HEK293 (cell line): Measurements from ENCODE around the gene PIPOX.

Experiments used
- CTCF ChIA-PET: fragments of 350-600 bp; formaldehyde crosslinking; extraction: SDS; loops from one replicate; lab custom pipeline; 2021; ENCODE audit warnings: antibody characterized with exemption; lab: Yijun Ruan, JAX
- POLR2A ChIA-PET: fragments of 300-600 bp; formaldehyde crosslinking; extraction: SDS; loops from one replicate; lab custom pipeline; 2020; ENCODE audit warnings: antibody characterized with exemption, inconsistent platforms; lab: Yijun Ruan, JAX
- H3K27ac ChIP-seq: fragments of 200-500 bp; sonication (Bioruptor generic); 2 replicates; pipeline ENCODE4 v1.5.1; 2014; ENCODE audit warnings: low read depth, low read length, control low read depth, inconsistent platforms; ENCODE audit errors: extremely low read depth
- H3K36me3 ChIP-seq, 2 experiments: fragments of 200-500 bp in 1 of 2; sonication (Bioruptor generic) in 1 of 2; 1 replicate in 1 of 2; 2 replicates in 1 of 2; pipeline ENCODE4 v1.5.1; 2014 to 2017; ENCODE audit warnings: inconsistent platforms in 2 of 2, low read length in 2 of 2; ENCODE audit not compliant: control insufficient read depth in 2 of 2, insufficient read depth in 1 of 2
- H3K4me1 ChIP-seq: fragments of 200-500 bp; sonication (Bioruptor generic); 2 replicates; pipeline ENCODE4 v1.5.1; 2014; ENCODE audit warnings: mild to moderate bottlenecking, low read length, inconsistent platforms; ENCODE audit not compliant: control insufficient read depth, insufficient read depth
- H3K4me3 ChIP-seq: 2 replicates; pipeline ENCODE4 v1.5.1; 2011; ENCODE audit warnings: low read depth, mild to moderate bottlenecking, control low read depth, low read length, moderate library complexity
- H3K9me3 ChIP-seq: fragments of 200-500 bp; sonication (Bioruptor generic); 2 replicates; pipeline ENCODE4 v1.5.1; 2014; ENCODE audit warnings: low read depth, low read length, inconsistent platforms; ENCODE audit not compliant: control insufficient read depth, insufficient read depth
- AEBP2 ChIP-seq: fragments of 450-650 bp; formaldehyde crosslinking; IDR thresholded peaks from 2 replicates; pipeline ENCODE4 v1.5.1; 2016; ENCODE audit warnings: missing biosample characterization, missing genetic modification characterization, borderline replicate concordance
- KLF10 ChIP-seq: fragments of 450-650 bp; IDR thresholded peaks from 2 replicates; pipeline ENCODE4 v1.5.1; 2018; ENCODE audit warnings: missing biosample characterization, mild to moderate bottlenecking, missing genetic modification characterization
- KLF17 ChIP-seq: fragments of 450-650 bp; formaldehyde crosslinking; IDR thresholded peaks from 2 replicates; pipeline ENCODE4 v1.5.1; 2016; ENCODE audit warnings: missing biosample characterization, missing genetic modification characterization
- PRDM10 ChIP-seq: fragments of 450-650 bp; formaldehyde crosslinking; IDR thresholded peaks from 2 replicates; pipeline ENCODE4 v1.5.1; 2016; ENCODE audit warnings: missing biosample characterization, missing genetic modification characterization
- RBAK ChIP-seq: fragments of 450-650 bp; formaldehyde crosslinking; IDR thresholded peaks from 2 replicates; pipeline ENCODE4 v1.5.1; 2016; ENCODE audit warnings: missing biosample characterization, missing genetic modification characterization
- SP3 ChIP-seq: fragments of 450-650 bp; formaldehyde crosslinking; IDR thresholded peaks from 2 replicates; pipeline ENCODE4 v1.5.1; 2016; ENCODE audit warnings: missing biosample characterization, missing genetic modification characterization
- ZBTB49 ChIP-seq: fragments of 450-650 bp; formaldehyde crosslinking; IDR thresholded peaks from 2 replicates; pipeline ENCODE4 v1.5.1; 2016; ENCODE audit warnings: missing biosample characterization, missing genetic modification characterization, low read depth
- ZFP3 ChIP-seq: fragments of 450-650 bp; formaldehyde crosslinking; IDR thresholded peaks from 2 replicates; pipeline ENCODE4 v1.5.1; 2016; ENCODE audit warnings: low read depth, missing biosample characterization, missing genetic modification characterization
- ZIC2 ChIP-seq: fragments of 450-650 bp; formaldehyde crosslinking; IDR thresholded peaks from 2 replicates; pipeline ENCODE4 v1.5.1; 2016; ENCODE audit warnings: missing biosample characterization, missing genetic modification characterization
- ZNF138 ChIP-seq: fragments of 450-650 bp; formaldehyde crosslinking; IDR thresholded peaks from 2 replicates; pipeline ENCODE4 v1.5.1; 2016; ENCODE audit warnings: missing biosample characterization, missing genetic modification characterization, borderline replicate concordance
- ZNF174 ChIP-seq: fragments of 450-650 bp; formaldehyde crosslinking; IDR thresholded peaks from 2 replicates; pipeline ENCODE4 v1.5.0; 2017; ENCODE audit warnings: missing biosample characterization, mild to moderate bottlenecking, missing genetic modification characterization
- ZNF19 ChIP-seq: fragments of 450-650 bp; formaldehyde crosslinking; IDR thresholded peaks from 2 replicates; pipeline ENCODE4; 2016; ENCODE audit warnings: missing biosample characterization, missing genetic modification characterization, low read depth
- ZNF302 ChIP-seq: fragments of 450-650 bp; formaldehyde crosslinking; IDR thresholded peaks from 2 replicates; pipeline ENCODE4 v1.5.1; 2016; ENCODE audit warnings: missing biosample characterization, missing genetic modification characterization, low read depth
- ZNF341 ChIP-seq: fragments of 450-650 bp; formaldehyde crosslinking; IDR thresholded peaks from 2 replicates; pipeline ENCODE4; 2016; ENCODE audit warnings: low read depth, missing biosample characterization, missing genetic modification characterization
- ZNF37A ChIP-seq: fragments of 450-650 bp; IDR thresholded peaks from 2 replicates; pipeline ENCODE4 v1.5.1; 2018; ENCODE audit warnings: missing biosample characterization, missing genetic modification characterization
- ZNF449 ChIP-seq: fragments of 450-650 bp; formaldehyde crosslinking; IDR thresholded peaks from 2 replicates; pipeline ENCODE4 v1.5.1; 2017; ENCODE audit warnings: missing biosample characterization, mild to moderate bottlenecking, missing genetic modification characterization, moderate library complexity
- ZNF521 ChIP-seq: fragments of 450-650 bp; formaldehyde crosslinking; IDR thresholded peaks from 2 replicates; pipeline ENCODE4 v1.5.1; 2017; ENCODE audit warnings: missing biosample characterization, mild to moderate bottlenecking, missing genetic modification characterization
- ZNF621 ChIP-seq: fragments of 450-650 bp; formaldehyde crosslinking; IDR thresholded peaks from 2 replicates; pipeline ENCODE4 v1.5.1; 2017; ENCODE audit warnings: missing biosample characterization, missing genetic modification characterization
- ZNF660 ChIP-seq: fragments of 450-650 bp; IDR thresholded peaks from 2 replicates; pipeline ENCODE4 v1.5.1; 2018; ENCODE audit warnings: missing biosample characterization, mild to moderate bottlenecking, missing genetic modification characterization
- ZNF768 ChIP-seq: fragments of 450-650 bp; formaldehyde crosslinking; IDR thresholded peaks from 2 replicates; pipeline ENCODE4 v1.5.1; 2018; ENCODE audit warnings: missing biosample characterization, mild to moderate bottlenecking, missing genetic modification characterization

PIPOX gene

GRCh38 chr17:29100296-29100695, 57.4 kb downstream of the PIPOX start:
- no peak for TF ChIP-seq AEBP2
- no peak for TF ChIP-seq SP3
- no peak for TF ChIP-seq ZNF302
- TF ChIP-seq ZNF449 (tag by site-specific recombination), result no peak
- TF ChIP-seq ZNF768 (tag by site-specific recombination), result no peak
- TF ChIP-seq ZNF19 (tag by site-specific recombination), result no peak
- TF ChIP-seq RBAK (tag by site-specific recombination), result no peak
- no peak for TF ChIP-seq KLF17 (tag by site-specific recombination)
- TF ChIP-seq ZBTB49 (tag by site-specific recombination), result no peak
- no peak for TF ChIP-seq KLF10 (tag by site-specific recombination)
- no peak for TF ChIP-seq ZNF138 (tag by site-specific recombination)
- no peak for TF ChIP-seq ZFP3 (tag by site-specific recombination)
- TF ChIP-seq ZNF341 (tag by site-specific recombination), result no peak
- TF ChIP-seq, all 188 proteins: peak for 0
- peaks cover 0 to 41% of the 10 kb centered on the region in 2 experiments; a peak in 2 of 3 replicates for H3K36me3 ChIP-seq
- ChIA-PET POLR2A (no interaction called here), CTCF (interaction anchor here (1.1 to 2.8 kb wide), 5 partner anchors 11 to 136 kb away, joined by 3 to 12 read pairs (median 4); no protein-coding TSS in a partner anchor)
- no peak overlapping the region for H3K27ac ChIP-seq
- H3K9me3 ChIP-seq, result no peaks in the 10 kb centered on the region
- H3K4me1 ChIP-seq, result no peaks in the 10 kb centered on the region
- no peak overlapping the region for H3K4me3 ChIP-seq

GRCh38 chr17:29102046-29102445, 59.1 kb downstream of the PIPOX start:
- ChIA-PET CTCF (interaction anchor here (0.8 to 2.8 kb wide), 4 partner anchors 10 to 136 kb away, joined by 3 to 12 read pairs (median 7); no protein-coding TSS in a partner anchor), POLR2A (no interaction called here)
- H3K36me3 ChIP-seq, result peaks cover 0 to 41% of the 10 kb centered on the region in 2 experiments; a peak in 2 of 3 replicates
- no peak overlapping the region for H3K27ac ChIP-seq
- no peaks in the 10 kb centered on the region for H3K4me1 ChIP-seq
- TF ChIP-seq ZIC2 (tag by site-specific recombination) (0 out of 2 replicates have a peak, but pooled peaks have one; percentile 27), KLF10 (tag by site-specific recombination) (no peak)
- no peak overlapping the region for H3K4me3 ChIP-seq
- no peaks in the 10 kb centered on the region for H3K9me3 ChIP-seq

- Histone ChIP-seq H3K4me1 (no peaks in the 10 kb centered on the region), H3K36me3 (peaks cover 2 to 37% of the 10 kb centered on the region in 2 experiments; a peak in 2 of 3 replicates), H3K4me3 (no peak overlapping the region), H3K9me3 (no peaks in the 10 kb centered on the region), H3K27ac (no peak overlapping the region)
- ChIA-PET CTCF (interaction anchor here (0.5 to 2.8 kb wide), 4 partner anchors 9 to 378 kb away, joined by 3 to 12 read pairs (median 3); no protein-coding TSS in a partner anchor), POLR2A (no interaction called here)
- TF ChIP-seq ZNF521 (tag by site-specific recombination) (no peak), PRDM10 (tag by site-specific recombination) (no peak), ZNF660 (no peak), ZNF174 (tag by site-specific recombination) (no peak), ZNF621 (tag by site-specific recombination) (no peak), ZNF37A (no peak)
Observed at GRCh38 chr17:29102741-29103181, 59.8 kb downstream of the PIPOX start.
